Tibial artery (tissue), 4 donors: ENCODE data around the gene TEX19.

Experiments
- DNase-seq, 2 donors: peaks; one replicate each; pipeline ENCODE4 v3.0.0-alpha.2; 2019
- H3K27ac ChIP-seq, 2 donors: fragments of 200-600 bp; sonication (generic) in 1 of 2; 1 replicate in 1 of 2; 2 replicates in 1 of 2; pipeline ENCODE4 v1.5.1; 2018 to 2019; ENCODE audit warnings: mild to moderate bottlenecking in 1 of 2
- H3K27me3 ChIP-seq, 2 donors: fragments of 200-600 bp; sonication (generic) in 1 of 2; one replicate each; pipeline versions ENCODE4 v1.5.1 to v1.6.0; 2016 to 2019
- H3K36me3 ChIP-seq, 3 donors: fragments of 200-600 bp; sonication (generic) in 2 of 3; one replicate each; pipeline ENCODE4 v1.5.1; 2016 to 2019; ENCODE audit warnings: mild to moderate bottlenecking in 2 of 3
- H3K4me1 ChIP-seq, 4 donors: fragments of 200-600 bp; sonication (generic) in 2 of 4; 1 replicate in 3 of 4; 2 replicates in 1 of 4; pipeline ENCODE4 v1.5.1; 2016 to 2019
- H3K4me3 ChIP-seq, 2 donors: fragments of 200-600 bp; sonication (generic) in 1 of 2; 1 replicate in 1 of 2; 2 replicates in 1 of 2; pipeline ENCODE4 v1.5.1; 2018 to 2019; ENCODE audit warnings: mild to moderate bottlenecking in 2 of 2
- H3K9me3 ChIP-seq, 3 donors: fragments of 200-600 bp; sonication (generic) in 1 of 3; one replicate each; pipeline ENCODE4 v1.5.1; 2016 to 2019
- intact Hi-C: fragments of 100-400 bp; cut with DNase I; formaldehyde crosslinking; loops from one replicate; pipeline ENCODE4 v1.15.0; 2023; ENCODE audit warnings: low total_unique reads
- TF ChIP-seq, protein P1 (sequence below), 2 experiments: fragments of 200-600 bp in 1 of 2; fragments of 450-650 bp in 1 of 2; IDR thresholded peaks; one replicate each; pipeline ENCODE4 v1.5.1; 2017 to 2019; ENCODE audit warnings: antibody characterized with exemption in 2 of 2, mild to moderate bottlenecking in 1 of 2, moderate library complexity in 1 of 2

Gene TEX19

DNA sequence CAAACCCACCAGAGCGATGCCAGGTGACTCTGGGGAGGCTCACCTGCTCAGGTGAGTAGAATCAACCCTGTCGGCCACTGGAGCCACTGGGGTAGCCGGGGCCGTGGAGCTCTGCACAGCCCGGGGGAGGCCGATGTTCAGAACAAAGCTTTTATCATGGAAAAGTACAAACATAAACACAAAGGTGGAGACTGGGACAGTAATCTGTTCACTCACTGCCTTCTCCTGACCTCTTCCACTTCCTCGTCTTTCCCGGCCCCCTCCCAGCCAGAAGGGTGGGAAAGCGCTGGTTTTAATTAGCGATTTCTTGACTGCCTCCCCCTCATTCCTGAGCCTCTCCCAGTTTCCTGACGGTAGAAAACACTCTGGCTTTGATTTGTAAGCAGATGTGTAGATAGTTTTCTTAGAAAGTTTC, 9.8 kb upstream of the TEX19 start:
- Histone ChIP-seq H3K27me3 (peaks cover 0 to 70% of the 10 kb centered on the region in 2 donors), H3K4me3 (no peak overlapping the region), H3K4me1 (peaks cover 0 to 8% (median 4%) of the 10 kb centered on the region in 4 donors), H3K27ac (no peak overlapping the region), H3K9me3 (no peaks in the 10 kb centered on the region), H3K36me3 (no peaks in the 10 kb centered on the region)
- intact Hi-C loops = no loop called here
- no peak for DNase-seq
- TF ChIP-seq, protein P1, sequence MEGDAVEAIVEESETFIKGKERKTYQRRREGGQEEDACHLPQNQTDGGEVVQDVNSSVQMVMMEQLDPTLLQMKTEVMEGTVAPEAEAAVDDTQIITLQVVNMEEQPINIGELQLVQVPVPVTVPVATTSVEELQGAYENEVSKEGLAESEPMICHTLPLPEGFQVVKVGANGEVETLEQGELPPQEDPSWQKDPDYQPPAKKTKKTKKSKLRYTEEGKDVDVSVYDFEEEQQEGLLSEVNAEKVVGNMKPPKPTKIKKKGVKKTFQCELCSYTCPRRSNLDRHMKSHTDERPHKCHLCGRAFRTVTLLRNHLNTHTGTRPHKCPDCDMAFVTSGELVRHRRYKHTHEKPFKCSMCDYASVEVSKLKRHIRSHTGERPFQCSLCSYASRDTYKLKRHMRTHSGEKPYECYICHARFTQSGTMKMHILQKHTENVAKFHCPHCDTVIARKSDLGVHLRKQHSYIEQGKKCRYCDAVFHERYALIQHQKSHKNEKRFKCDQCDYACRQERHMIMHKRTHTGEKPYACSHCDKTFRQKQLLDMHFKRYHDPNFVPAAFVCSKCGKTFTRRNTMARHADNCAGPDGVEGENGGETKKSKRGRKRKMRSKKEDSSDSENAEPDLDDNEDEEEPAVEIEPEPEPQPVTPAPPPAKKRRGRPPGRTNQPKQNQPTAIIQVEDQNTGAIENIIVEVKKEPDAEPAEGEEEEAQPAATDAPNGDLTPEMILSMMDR (IDR thresholded peaks at IDR 0.05) = no peak

DNA sequence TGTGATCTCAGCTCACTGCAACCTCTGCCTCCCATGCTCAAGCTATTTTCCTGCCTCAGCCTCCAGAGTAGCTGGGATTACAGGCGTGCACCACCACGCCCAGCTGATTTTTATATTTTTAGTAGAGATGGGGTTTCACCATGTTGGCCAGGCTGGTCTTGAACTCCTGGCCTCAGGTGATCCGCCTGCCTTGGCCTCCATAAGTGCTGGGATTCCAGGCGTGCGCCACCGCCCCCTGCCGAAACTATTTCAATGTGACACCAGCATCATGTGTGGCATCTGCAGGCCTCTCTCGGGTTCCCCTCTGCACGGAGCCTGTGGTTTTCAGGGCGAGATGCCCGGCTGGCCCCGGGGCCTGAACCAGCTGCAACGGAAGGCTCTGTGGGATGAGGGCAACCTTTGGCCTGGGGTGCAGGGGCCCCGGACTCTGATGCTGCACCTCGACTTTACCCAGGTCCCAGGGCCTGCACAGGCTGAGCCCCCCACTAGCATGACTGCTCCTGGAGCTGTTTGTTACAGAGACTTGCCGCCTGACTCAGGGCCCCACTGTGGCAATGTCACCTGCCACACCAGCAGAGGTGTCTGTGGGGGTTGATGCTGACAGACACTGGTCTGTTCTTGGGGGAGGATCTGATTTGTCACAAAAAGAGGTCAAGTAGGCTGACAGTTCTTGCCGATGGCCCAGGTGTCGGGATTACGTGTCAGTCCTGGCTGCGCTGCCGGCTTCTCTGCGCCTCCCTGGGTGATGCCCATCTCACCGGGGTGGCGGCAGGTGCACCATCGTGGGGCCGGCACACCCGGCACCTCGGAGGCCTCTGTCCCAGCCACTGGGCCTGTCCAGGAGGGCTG, 8.6 kb upstream of the TEX19 start:
- DNase-seq = no peak
- H3K4me3 ChIP-seq = no peak overlapping the region
- H3K27ac ChIP-seq = no peak overlapping the region
- intact Hi-C loops = loop anchor here (5.0 kb wide), 2 partner anchors 77 to 422 kb away; no protein-coding TSS in a partner anchor
- H3K9me3 ChIP-seq = no peaks in the 10 kb centered on the region
- peaks cover 0 to 63% of the 10 kb centered on the region in 2 donors for H3K27me3 ChIP-seq
- H3K36me3 ChIP-seq = no peaks in the 10 kb centered on the region
- peaks cover 0 to 8% (median 4%) of the 10 kb centered on the region in 4 donors for H3K4me1 ChIP-seq
- TF ChIP-seq, protein P1 (IDR thresholded peaks at IDR 0.05) = no peak

DNA sequence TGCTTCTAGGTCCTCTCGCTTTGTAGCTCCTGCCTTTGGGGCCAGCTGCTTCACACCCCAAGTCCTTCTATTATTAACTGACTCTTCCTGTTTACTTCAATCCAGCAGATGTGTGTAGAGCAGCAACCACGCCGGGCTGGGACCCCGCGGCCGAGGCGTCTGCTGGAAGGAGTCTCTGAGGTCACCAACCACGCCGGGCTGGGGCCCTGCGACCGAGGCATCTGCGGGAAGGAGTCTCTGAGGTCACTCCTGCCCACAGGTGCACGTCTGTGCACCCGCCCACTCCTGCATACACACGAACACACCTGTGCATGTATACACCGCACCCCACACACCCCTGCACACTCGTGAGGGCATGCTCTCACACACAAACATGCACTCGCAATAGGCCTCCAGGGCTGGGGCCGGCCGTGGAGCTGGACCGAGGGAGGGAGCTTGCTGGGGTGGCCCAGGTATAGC, 7.8 kb upstream of the TEX19 start:
- no peak for DNase-seq
- Histone ChIP-seq H3K4me3 (no peak overlapping the region), H3K27me3 (peaks cover 0 to 59% of the 10 kb centered on the region in 2 donors), H3K27ac (no peak overlapping the region), H3K4me1 (peaks cover 0 to 14% (median 5%) of the 10 kb centered on the region in 4 donors), H3K36me3 (no peaks in the 10 kb centered on the region), H3K9me3 (no peaks in the 10 kb centered on the region)
- intact Hi-C loops = loop anchor here (5.0 kb wide), 2 partner anchors 76 to 421 kb away; no protein-coding TSS in a partner anchor
- TF ChIP-seq, protein P1 (IDR thresholded peaks at IDR 0.05) = no peak

DNA sequence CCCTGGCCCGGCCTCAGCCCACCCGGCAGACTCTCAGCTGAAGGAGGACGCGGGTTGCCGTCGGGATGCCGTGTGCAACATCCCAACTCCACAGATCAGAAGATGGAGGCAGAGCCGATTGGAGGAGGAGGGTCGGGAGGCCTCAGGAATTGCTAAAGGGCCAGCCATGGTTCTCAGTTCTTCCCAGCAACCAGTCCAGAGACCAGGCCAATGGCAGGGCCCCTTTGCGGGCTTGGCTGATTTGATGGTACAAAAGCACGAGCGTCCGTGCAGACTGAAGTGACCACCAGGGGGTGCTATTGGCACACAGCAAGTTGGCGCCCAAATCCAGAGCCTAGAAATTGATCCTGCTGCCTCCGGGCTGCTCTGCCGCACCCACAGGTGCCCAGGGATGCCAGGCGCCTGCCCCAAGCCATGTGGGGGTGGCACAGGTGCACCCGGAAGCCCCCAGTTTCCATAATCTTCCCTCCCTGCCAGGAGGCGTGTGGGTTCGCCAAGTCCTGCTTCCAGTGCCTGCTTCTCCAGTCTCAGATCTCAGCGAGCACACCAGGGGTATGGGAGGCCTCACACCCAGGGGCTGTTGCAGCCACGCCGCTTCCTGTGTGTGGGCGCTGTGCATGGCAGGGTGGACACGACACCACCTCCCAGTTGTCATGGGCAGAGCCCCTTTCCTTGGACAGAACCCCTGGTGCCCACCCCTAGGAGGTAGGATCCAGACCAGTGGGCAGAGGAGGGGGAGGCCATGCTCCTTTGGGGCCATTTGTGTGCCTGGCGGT, 7.1 kb upstream of the TEX19 start:
- TF ChIP-seq, protein P1 (IDR thresholded peaks at IDR 0.05) = peak; percentile 95 to 97
- intact Hi-C loops = loop anchor here (5.0 kb wide), 2 partner anchors 75 to 420 kb away; no protein-coding TSS in a partner anchor
- H3K9me3 ChIP-seq = no peaks in the 10 kb centered on the region
- DNase-seq = peak; percentile 85 to 89
- no peak overlapping the region for H3K4me3 ChIP-seq
- no peak overlapping the region for H3K27ac ChIP-seq
- peaks cover 0 to 59% of the 10 kb centered on the region in 2 donors for H3K27me3 ChIP-seq
- H3K4me1 ChIP-seq = peaks cover 0 to 16% (median 8%) of the 10 kb centered on the region in 4 donors
- H3K36me3 ChIP-seq = no peaks in the 10 kb centered on the region

DNA sequence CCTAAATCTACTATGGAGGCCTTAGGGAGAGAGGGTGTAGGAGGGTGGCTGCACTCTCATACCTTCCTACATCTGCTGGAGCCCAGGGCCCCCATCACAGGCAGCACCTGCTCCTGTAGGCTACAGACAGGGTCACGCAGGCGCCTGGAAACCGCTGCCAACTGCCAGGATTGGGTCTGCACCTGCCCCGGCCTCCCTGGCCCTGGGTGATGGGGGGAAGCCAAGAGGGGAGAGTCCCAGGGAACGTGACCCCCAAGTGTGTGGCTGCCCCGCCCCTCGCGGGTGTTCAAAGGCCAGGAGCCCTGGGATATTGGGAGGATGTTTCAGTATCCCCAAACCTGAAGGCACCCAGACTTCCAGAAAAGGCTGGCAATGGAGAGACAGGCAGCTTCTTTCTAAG, 5.6 kb upstream of the TEX19 start:
- H3K4me1 ChIP-seq = peaks cover 0 to 16% (median 8%) of the 10 kb centered on the region in 4 donors
- no peaks in the 10 kb centered on the region for H3K36me3 ChIP-seq
- H3K27me3 ChIP-seq = peaks cover 0 to 60% of the 10 kb centered on the region in 2 donors
- no peaks in the 10 kb centered on the region for H3K9me3 ChIP-seq
- intact Hi-C loops = loop anchor here (5.0 kb wide), 2 partner anchors 74 to 419 kb away; no protein-coding TSS in a partner anchor
- no peak overlapping the region for H3K4me3 ChIP-seq
- TF ChIP-seq, protein P1 (IDR thresholded peaks at IDR 0.05) = no peak
- no peak overlapping the region for H3K27ac ChIP-seq
- no peak for DNase-seq
